ENCODE results near the gene STUM.
"Not testable (repeated sequence)": the region's sequence is repeated elsewhere in the genome, so short reads cannot be mapped to it uniquely, and the experiment has no call there.

The STUM gene

GRCh38 chr1:226548256-226549093, at the start of gene STUM:
Gene STUM (plus strand): TSS chr1:226548764. CDS start chr1:226548905, 141 bp downstream.
- no peak for DNase-seq (ENCODE audit: low read depth)

DNA sequence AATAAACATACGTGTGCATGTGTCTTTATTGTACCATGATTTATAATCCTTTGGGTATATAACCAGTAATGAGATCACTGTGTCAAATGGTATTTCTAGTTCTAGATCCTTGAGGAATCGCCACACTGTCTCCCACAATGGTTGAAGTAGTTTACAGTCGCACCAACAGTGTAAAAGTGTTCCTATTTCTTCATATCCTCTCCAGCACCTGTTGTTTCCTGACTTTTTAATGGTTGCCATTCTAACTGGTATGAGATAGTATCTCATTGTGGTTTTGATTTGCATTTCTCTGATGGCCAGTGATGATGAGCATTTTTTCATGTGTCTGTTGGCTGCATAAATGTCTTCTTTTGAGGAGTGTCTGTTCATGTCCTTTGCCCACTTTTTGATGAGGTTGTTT, 48.9 kb upstream of the STUM start:
- not testable (repeated sequence) for DNase-seq (ENCODE audit: low read depth)

DNA sequence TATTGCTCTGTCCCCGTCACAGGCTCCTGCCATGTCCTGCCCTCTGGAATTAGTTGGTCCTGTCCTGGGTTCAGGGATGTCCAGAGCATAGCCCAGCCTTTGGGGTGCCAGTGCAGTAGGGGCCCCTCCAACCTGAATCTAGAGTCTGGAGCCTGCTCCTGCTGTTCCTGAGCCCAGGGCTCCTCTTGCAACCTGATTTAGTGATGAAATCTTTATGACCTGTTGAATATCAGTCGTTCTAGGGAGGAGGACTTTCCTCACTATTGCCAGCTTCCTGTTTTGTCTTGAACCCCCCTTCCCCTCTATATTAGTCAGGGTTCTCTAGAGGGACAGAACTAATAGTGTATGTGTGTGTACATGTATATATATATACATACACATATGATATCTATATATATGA, 42.5 kb upstream of the STUM start:
- no peak for DNase-seq (ENCODE audit: low read depth)

GRCh38 chr1:226506921-226507320, 41.6 kb upstream of the STUM start:
- no peak for DNase-seq (ENCODE audit: low read depth)

GRCh38 chr1:226510453-226510852, 38.1 kb upstream of the STUM start:
- no peak for DNase-seq (ENCODE audit: low read depth)

- no peak for DNase-seq (ENCODE audit: low read depth)
Observed at GRCh38 chr1:226511296-226511695, 37.3 kb upstream of the STUM start.

DNA sequence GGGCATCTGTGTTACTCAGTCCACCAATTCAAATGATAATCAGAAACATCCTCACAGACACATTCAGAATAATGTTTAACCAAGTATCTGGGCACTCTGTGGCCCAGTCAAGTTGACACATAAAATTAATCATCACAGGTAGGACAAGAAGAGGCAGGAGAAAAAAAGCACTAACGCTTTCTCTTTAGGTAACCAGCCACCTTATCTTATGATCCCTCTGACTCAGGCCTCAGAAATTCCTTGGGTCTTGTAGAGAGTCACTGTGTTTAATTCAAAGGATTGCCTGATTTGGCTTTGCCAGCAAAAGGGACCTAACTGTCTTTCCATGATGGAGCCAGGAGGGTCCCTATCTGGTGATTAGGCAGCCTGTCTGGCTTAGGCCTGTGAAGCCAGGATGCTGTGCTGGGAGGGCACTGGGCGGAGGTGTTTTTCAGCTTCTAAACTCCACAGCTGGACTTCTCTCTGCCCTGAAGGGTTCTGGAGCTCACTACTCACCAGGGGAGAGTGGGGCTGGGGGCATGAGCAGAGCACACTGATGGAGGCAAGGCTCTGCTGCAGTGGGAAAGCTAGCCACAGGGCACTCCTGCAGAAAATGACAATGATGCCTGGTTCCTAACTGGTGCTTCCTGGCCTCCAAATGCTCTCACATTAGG, 36.4 kb upstream of the STUM start:
- DNase-seq (ENCODE audit: low read depth), result no peak

- DNase-seq (ENCODE audit: low read depth), result no peak
Observed at GRCh38 chr1:226518375-226518774, 30.2 kb upstream of the STUM start.

GRCh38 chr1:226519135-226519534, 29.4 kb upstream of the STUM start:
- no peak for DNase-seq (ENCODE audit: low read depth)

DNA sequence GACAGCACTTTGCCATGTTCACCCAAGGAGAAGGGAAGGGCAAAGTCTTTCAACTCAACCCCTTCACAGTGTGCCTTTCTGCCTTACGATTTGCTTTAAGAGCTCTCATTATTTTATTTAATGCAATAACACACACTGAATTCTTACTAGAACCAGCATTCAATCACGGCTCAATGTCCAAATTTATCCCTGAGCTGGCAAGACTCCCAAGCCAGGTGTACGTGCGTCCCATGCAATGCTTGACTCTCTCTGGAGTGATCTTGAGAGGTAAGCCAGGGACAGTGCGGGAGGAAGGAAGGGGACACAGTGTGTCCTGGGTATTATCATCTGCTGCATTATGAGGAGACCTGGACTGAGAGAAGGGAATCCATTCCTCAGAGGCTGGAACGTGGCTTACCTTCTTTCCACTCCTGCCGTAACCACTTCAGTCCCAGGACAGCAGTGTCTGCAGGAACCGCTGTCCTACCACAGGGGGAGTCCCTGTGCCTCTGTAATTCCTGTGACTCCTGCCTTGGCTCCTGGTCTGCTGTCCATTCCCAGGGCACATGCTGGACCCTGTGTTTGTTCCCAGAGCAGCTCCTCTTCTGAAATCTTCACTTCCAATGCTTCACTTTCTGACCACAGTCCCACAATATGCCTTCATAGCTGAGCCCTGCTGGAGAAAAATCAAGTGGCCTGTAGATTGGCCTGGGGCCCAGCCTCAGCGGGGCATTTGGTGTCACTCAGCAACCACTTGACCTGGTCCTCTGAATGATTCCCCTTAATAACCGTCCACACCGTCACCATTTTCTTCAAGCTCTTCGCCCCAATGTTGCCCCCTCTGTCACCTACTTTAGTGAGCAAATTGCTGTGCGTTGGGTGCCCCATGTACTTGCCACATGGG, 28.6 kb upstream of the STUM start:
- DNase-seq (ENCODE audit: low read depth), result no peak

- DNase-seq (ENCODE audit: low read depth), result no peak
Observed at GRCh38 chr1:226520640-226521355, 27.8 kb upstream of the STUM start.

DNA sequence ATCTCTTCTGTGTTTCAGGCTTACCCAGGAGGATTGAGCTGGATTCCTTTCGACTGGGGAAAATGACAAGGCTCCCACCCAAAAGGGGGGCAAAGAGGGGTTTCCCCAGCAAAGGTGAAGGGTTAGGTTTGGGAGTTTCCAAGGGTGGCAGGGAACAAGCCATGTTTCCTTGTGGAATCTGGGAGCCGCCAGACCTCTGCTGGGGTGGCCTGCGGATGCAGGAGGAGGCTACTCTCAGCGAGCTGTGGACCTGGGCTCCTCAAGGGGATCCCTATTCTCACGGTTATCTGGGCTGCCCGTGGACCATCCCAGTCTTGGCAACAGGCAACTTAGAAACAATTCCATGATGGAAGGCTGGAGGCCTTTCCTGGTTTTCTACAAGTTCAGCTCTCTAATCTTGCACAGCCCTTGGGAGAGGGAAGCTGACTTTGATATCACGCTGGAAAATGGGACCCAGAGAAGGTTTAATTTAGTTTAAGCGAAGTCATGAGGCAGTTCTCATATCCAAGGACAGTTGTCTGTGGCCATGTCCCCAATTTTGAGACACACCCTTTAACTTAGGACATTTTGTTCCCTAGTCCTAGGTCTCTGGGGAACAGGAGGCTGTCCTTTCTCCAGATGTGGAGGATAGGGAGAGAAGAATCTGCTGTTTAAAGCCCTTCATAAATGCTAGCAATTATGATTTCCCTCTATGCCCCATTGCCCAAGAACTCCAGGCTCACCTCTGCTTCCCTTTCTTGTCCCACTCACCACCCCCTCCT, 24.7 kb upstream of the STUM start:
- DNase-seq (ENCODE audit: low read depth), result no peak

DNA sequence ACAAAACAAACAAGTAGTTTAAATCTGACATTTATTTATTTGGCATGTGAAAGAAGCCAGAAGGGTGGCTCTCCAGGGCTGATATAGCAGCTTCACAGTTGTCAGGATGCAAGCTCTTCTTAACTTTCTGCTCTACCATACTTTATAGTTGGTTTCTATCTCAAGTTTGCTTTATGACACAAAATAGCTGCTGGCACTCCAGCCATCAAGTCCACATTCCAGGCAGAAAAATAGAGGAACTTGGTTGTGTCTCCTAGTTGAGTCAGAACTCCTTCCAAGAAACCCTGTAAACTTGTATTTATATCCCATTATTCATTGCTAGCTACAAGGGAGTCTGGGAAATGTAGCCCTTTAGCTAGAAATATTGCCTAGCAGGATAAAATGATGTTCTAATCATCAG, 24.0 kb upstream of the STUM start:
- no peak for DNase-seq (ENCODE audit: low read depth)

GRCh38 chr1:226525750-226526149, 22.8 kb upstream of the STUM start:
- no peak for DNase-seq (ENCODE audit: low read depth)

DNA sequence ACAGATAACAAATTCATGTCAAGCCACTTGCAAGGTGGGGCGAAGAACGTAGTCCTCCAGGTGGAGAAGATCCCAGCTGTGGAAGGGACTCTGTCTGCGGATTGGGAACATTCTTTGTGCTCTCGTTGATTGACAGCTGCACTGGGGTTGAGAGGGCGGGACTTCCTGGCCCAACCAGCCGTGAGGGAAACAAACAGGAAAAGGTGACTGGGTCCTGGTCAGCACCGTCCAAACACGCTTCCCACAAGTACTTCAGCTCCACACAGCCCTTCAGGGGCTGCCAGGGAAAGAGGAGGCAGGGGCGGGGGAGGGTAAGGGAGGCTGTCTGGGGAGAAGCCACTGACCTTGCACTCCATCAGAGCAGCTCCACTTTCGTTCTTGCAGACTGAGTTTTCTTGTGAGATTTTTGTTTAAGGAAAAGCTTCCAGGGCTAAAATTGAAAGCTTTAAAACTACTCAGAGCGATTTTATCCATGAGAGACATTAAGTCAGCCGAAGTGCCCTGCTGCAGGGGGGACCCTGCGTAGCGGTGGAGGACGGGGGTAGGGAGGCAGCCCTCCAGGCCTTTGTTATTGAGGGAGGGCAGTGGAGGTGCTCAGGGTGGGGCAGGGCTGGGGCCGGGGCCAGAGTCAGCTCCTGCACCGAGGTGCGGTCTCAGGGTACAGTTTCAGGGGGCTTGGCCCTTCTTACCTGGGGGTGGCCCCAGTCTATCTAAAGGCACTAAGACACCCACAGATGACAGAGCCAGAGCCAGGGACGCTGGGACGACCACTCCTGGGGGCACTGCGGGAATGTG, 21.6 kb upstream of the STUM start:
- no peak for DNase-seq (ENCODE audit: low read depth)

DNA sequence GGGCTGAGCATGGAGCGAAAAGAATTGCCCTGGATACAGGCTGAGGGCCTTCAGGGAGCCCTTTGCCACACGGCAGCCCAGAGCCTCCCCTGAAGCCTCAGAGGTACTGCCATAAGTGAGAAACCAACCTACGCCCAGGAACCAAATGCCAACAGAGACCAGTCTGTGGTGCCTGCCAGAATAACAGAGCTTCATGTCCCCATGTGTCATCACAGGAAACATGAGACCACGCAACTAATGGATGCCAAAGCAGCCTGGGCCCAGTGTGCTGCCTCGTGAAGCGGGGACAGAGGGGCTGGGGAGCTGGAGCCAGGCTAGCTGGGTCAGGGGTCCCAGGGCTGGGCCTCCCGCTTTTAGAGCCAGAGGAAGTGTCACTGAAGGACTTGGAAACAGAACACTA, 18.7 kb upstream of the STUM start:
- no peak for DNase-seq (ENCODE audit: low read depth)

GRCh38 chr1:226530591-226530990, 18.0 kb upstream of the STUM start:
- DNase-seq (ENCODE audit: low read depth), result no peak

GRCh38 chr1:226531360-226532093, 17.0 kb upstream of the STUM start:
- DNase-seq (ENCODE audit: low read depth), result no peak

GRCh38 chr1:226532553-226532952, 16.0 kb upstream of the STUM start:
- DNase-seq (ENCODE audit: low read depth), result no peak

DNA sequence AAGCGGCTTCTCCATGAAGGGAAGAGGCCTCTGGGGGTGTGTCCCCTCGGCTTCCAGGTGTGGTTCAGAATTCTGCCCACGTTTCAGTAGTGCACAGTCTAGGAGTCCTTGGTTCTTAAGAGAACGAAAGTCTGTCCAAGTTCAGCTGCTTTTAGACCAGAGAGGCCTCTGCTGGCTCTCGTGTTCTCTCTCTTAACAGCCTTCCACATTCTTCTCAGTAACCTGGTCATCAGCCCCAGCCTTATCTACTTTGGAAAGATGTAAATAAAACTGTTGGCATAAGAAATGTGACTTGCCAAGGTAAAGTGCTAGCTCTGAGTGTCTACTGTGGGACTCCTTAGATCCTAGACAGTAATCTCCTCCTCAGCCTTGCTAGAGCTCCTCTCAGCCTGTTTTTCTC, 15.3 kb upstream of the STUM start:
- DNase-seq (ENCODE audit: low read depth), result no peak

Data from stimulated activated CD8-positive, alpha-beta memory T cell treated with anti-CD3 and anti-CD28 coated beads, Interleukin-12 subunit alpha, Interleukin-12 subunit beta, amount 100 ng/mL, for 4 hours (primary cell).